GM19324 (cell line): ENCODE results near the gene ZNF239.
A peak's percentile ranks its signal among the peaks of the same experiment; 100 is the strongest.
"Not testable (repeated sequence)": the region's sequence is repeated elsewhere in the genome, so short reads cannot be mapped to it uniquely, and the experiment has no call there.

Source experiments
- ATAC-seq: cut with Tn5 transposase; IDR thresholded peaks from one replicate; pipeline ENCODE4 v1.9.1; 2021; ENCODE audit warnings: mild to moderate bottlenecking, moderate library complexity; ENCODE audit not compliant: unreplicated experiment, low FRiP score

Gene ZNF239

GRCh38 chr10:43574001-43574892 is at the start of gene ZNF239:
ZNF239 (minus strand) TSS chr10:43574616; CDS start chr10:43558079, 16,537 bp downstream.
- ATAC-seq = peak; percentile 82

- ATAC-seq = no peak
Measured at GRCh38 chr10:43623351-43623750, 48.9 kb upstream of the ZNF239 start.

- ATAC-seq = no peak
Measured at GRCh38 chr10:43622038-43622437, 47.6 kb upstream of the ZNF239 start.

GRCh38 chr10:43619368-43619767 is 45.0 kb upstream of the ZNF239 start:
- no peak for ATAC-seq

- ATAC-seq = no peak
Measured at GRCh38 chr10:43616697-43617370, 42.4 kb upstream of the ZNF239 start.

- no peak for ATAC-seq
Measured at GRCh38 chr10:43610636-43611035, 36.2 kb upstream of the ZNF239 start.

GRCh38 chr10:43607199-43607573 is 32.8 kb upstream of the ZNF239 start:
- ATAC-seq = no peak

GRCh38 chr10:43606323-43607198 is 32.1 kb upstream of the ZNF239 start, which contains the start of gene ZNF485:
ZNF485 (plus strand) TSS chr10:43606438; CDS start chr10:43607051, 613 bp downstream.
- peak; percentile 98 for ATAC-seq

- ATAC-seq = peak; percentile 31
Measured at GRCh38 chr10:43605850-43606322, 31.5 kb upstream of the ZNF239 start.

- ATAC-seq = not testable (repeated sequence)
Measured at GRCh38 chr10:43601576-43601975, 27.2 kb upstream of the ZNF239 start.

GRCh38 chr10:43599333-43599732 is 24.9 kb upstream of the ZNF239 start:
- no peak for ATAC-seq

- ATAC-seq = no peak
Measured at GRCh38 chr10:43598446-43598845, 24.0 kb upstream of the ZNF239 start.

GRCh38 chr10:43596546-43596945 is 22.1 kb upstream of the ZNF239 start:
- no peak for ATAC-seq

- ATAC-seq = peak; percentile 28
Measured at GRCh38 chr10:43595739-43596298, 21.4 kb upstream of the ZNF239 start.

GRCh38 chr10:43594944-43595589 is 20.7 kb upstream of the ZNF239 start:
- peak; percentile 93 for ATAC-seq

- no peak for ATAC-seq
Measured at GRCh38 chr10:43591303-43591904, 17.0 kb upstream of the ZNF239 start.

- ATAC-seq = not testable (repeated sequence)
Measured at GRCh38 chr10:43586730-43587115, 12.3 kb upstream of the ZNF239 start.

GRCh38 chr10:43585981-43586729 is 11.7 kb upstream of the ZNF239 start:
- ATAC-seq = no peak

GRCh38 chr10:43585046-43585445 is 10.6 kb upstream of the ZNF239 start:
- no peak for ATAC-seq
